HUES6 (cell line): ENCODE data around the gene DCLK2.

Experiments used
- H3K27ac ChIP-seq: 2 replicates; pipeline ENCODE4 v1.7.0; 2013; ENCODE audit warnings: low read depth, mild to moderate bottlenecking, low read length, inconsistent platforms
- H3K27me3 ChIP-seq: 2 replicates; pipeline ENCODE4 v1.6.1; 2013; ENCODE audit warnings: low read length; ENCODE audit not compliant: control insufficient read depth, insufficient read depth
- H3K36me3 ChIP-seq: 2 replicates; pipeline ENCODE4 v1.6.1; 2013; ENCODE audit warnings: low read length; ENCODE audit not compliant: control insufficient read depth, insufficient read depth
- H3K4me1 ChIP-seq: 2 replicates; pipeline ENCODE4 v1.6.1; 2013; ENCODE audit warnings: low read length; ENCODE audit not compliant: control insufficient read depth, insufficient read depth
- H3K4me3 ChIP-seq: 2 replicates; pipeline ENCODE4 v1.5.1; 2013; ENCODE audit warnings: low read depth, low read length
- H3K9ac ChIP-seq: one replicate; pipeline ENCODE4 v1.6.1; 2013; ENCODE audit warnings: mild to moderate bottlenecking, low read length
- H3K9me3 ChIP-seq: 2 replicates; pipeline ENCODE4 v1.6.1; 2013; ENCODE audit warnings: low read depth, low read length; ENCODE audit not compliant: control insufficient read depth, insufficient read depth

The DCLK2 gene

GRCh38 chr4:150206954-150207353 lies 128.7 kb downstream of the DCLK2 start:
- Histone ChIP-seq H3K27me3 (no peaks in the 10 kb centered on the region), H3K9me3 (no peaks in the 10 kb centered on the region), H3K4me3 (no peak overlapping the region), H3K36me3 (no peaks in the 10 kb centered on the region), H3K9ac (no peak overlapping the region), H3K27ac (no peak overlapping the region), H3K4me1 (no peaks in the 10 kb centered on the region; the same call in 1 of the 2 replicates)

- Histone ChIP-seq H3K9ac (no peak overlapping the region), H3K27ac (no peak overlapping the region), H3K4me1 (no peaks in the 10 kb centered on the region; the same call in 1 of the 2 replicates), H3K36me3 (no peaks in the 10 kb centered on the region), H3K4me3 (no peak overlapping the region), H3K27me3 (no peaks in the 10 kb centered on the region), H3K9me3 (no peaks in the 10 kb centered on the region)
These were observed 129.6 kb downstream of the DCLK2 start for GRCh38 chr4:150207871-150208270.

GRCh38 chr4:150209140-150209829 lies 131.0 kb downstream of the DCLK2 start:
- Histone ChIP-seq H3K27ac (no peak overlapping the region), H3K4me3 (no peak overlapping the region), H3K36me3 (no peaks in the 10 kb centered on the region), H3K9me3 (no peaks in the 10 kb centered on the region), H3K27me3 (no peaks in the 10 kb centered on the region), H3K4me1 (no peaks in the 10 kb centered on the region; the same call in 1 of the 2 replicates), H3K9ac (no peak overlapping the region)

DNA sequence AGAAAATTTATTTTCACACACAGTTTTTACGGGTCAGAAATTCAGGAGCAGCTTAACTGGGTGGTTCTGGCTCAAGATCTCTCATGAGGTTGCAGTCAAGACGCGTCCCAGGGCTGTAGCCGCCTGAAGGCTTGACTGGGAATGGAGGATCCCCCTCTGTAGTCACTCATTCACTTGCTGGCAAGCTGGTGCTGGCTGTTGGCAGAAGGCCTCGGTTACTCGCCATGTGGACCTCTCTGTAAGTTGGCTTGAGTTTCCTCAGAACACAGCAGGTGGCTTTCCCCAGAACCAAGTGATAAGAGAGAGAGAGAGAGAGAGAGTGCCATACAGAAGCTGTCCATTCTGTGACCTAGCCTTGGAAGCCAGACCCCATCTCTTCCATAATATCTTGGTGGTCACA lies 132.8 kb downstream of the DCLK2 start:
- H3K27me3 ChIP-seq: no peaks in the 10 kb centered on the region
- no peak overlapping the region for H3K9ac ChIP-seq
- H3K27ac ChIP-seq: no peak overlapping the region
- no peaks in the 10 kb centered on the region for H3K9me3 ChIP-seq
- no peaks in the 10 kb centered on the region for H3K36me3 ChIP-seq
- no peaks in the 10 kb centered on the region; the same call in 1 of the 2 replicates for H3K4me1 ChIP-seq
- H3K4me3 ChIP-seq: no peak overlapping the region

GRCh38 chr4:150211799-150212445 lies 133.7 kb downstream of the DCLK2 start:
- no peak overlapping the region for H3K27ac ChIP-seq
- no peaks in the 10 kb centered on the region for H3K27me3 ChIP-seq
- H3K4me1 ChIP-seq: peaks cover 2% of the 10 kb centered on the region; the same call in 1 of the 2 replicates
- H3K9me3 ChIP-seq: no peaks in the 10 kb centered on the region
- no peaks in the 10 kb centered on the region for H3K36me3 ChIP-seq
- no peak overlapping the region for H3K9ac ChIP-seq
- H3K4me3 ChIP-seq: no peak overlapping the region

DNA sequence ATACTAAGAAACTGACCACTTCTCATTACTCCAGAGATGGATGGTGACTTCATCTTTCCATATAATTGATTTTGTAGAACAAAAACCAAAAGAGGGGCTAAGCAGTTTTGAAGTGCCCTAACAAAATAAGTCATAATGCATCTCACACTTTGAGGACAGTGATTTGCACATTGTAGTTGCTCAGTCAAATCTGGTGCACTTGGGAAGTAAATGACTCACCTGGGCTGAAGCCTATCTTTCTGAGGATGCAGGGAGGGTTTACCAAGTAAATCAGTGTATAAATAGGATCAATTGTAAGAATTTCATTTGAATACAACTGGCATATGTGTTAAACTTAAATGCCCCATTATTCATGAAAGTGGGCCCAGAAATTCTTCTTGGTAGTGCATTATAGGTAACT lies 134.2 kb downstream of the DCLK2 start:
- Histone ChIP-seq H3K4me3 (no peak overlapping the region), H3K4me1 (peaks cover 8% of the 10 kb centered on the region), H3K27me3 (no peaks in the 10 kb centered on the region), H3K27ac (no peak overlapping the region), H3K9ac (no peak overlapping the region), H3K36me3 (no peaks in the 10 kb centered on the region), H3K9me3 (no peaks in the 10 kb centered on the region)

DNA sequence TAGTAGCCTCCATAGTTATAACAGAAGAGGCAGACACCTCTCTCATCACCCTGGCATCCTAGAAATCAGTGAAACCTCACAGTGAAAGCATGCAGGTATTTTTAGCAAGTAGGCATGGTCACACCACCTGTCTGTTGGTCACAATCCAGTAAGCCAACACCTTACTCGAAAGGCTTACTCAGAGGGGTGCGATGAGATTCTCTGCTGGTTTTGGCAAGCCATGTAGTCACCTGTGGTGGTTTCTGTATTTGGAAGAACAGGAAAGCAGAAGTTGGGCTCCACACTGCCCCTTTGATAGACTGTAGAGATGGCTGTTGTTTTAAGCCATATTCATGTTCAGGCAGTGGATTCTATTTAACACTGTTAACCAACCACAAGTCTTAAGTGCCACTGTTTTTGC lies 134.7 kb downstream of the DCLK2 start:
- H3K27me3 ChIP-seq: no peaks in the 10 kb centered on the region
- no peak overlapping the region for H3K9ac ChIP-seq
- H3K4me3 ChIP-seq: no peak overlapping the region
- no peaks in the 10 kb centered on the region for H3K9me3 ChIP-seq
- peaks cover 11% of the 10 kb centered on the region for H3K4me1 ChIP-seq
- no peak overlapping the region for H3K27ac ChIP-seq
- H3K36me3 ChIP-seq: no peaks in the 10 kb centered on the region

- Histone ChIP-seq H3K36me3 (no peaks in the 10 kb centered on the region), H3K4me3 (no peak overlapping the region), H3K27ac (no peak overlapping the region), H3K9me3 (no peaks in the 10 kb centered on the region), H3K27me3 (no peaks in the 10 kb centered on the region), H3K4me1 (peaks cover 15% of the 10 kb centered on the region), H3K9ac (no peak overlapping the region)
These were observed 137.4 kb downstream of the DCLK2 start for GRCh38 chr4:150215601-150216000.

- no peak overlapping the region for H3K9ac ChIP-seq
- no peaks in the 10 kb centered on the region for H3K36me3 ChIP-seq
- H3K9me3 ChIP-seq: no peaks in the 10 kb centered on the region
- H3K4me1 ChIP-seq: peaks cover 15% of the 10 kb centered on the region
- H3K27me3 ChIP-seq: no peaks in the 10 kb centered on the region
- H3K27ac ChIP-seq: no peak overlapping the region
- no peak overlapping the region for H3K4me3 ChIP-seq
These were observed 138.5 kb downstream of the DCLK2 start for GRCh38 chr4:150216726-150217125.

GRCh38 chr4:150217192-150217591 lies 138.9 kb downstream of the DCLK2 start:
- H3K27me3 ChIP-seq: no peaks in the 10 kb centered on the region
- peaks cover 15% of the 10 kb centered on the region for H3K4me1 ChIP-seq
- no peak overlapping the region for H3K4me3 ChIP-seq
- H3K36me3 ChIP-seq: no peaks in the 10 kb centered on the region
- no peak overlapping the region for H3K9ac ChIP-seq
- H3K9me3 ChIP-seq: no peaks in the 10 kb centered on the region
- H3K27ac ChIP-seq: no peak overlapping the region

- H3K4me1 ChIP-seq: peaks cover 15% of the 10 kb centered on the region
These were observed 139.6 kb downstream of the DCLK2 start for GRCh38 chr4:150217808-150218207.

More at GRCh38 chr4:150217808-150218207, 139.6 kb downstream of the DCLK2 start:
- no peak overlapping the region for H3K9ac ChIP-seq
- H3K36me3 ChIP-seq: no peaks in the 10 kb centered on the region
- H3K27ac ChIP-seq: no peak overlapping the region
- no peak overlapping the region for H3K4me3 ChIP-seq
- H3K9me3 ChIP-seq: no peaks in the 10 kb centered on the region
- no peaks in the 10 kb centered on the region for H3K27me3 ChIP-seq
